GM06990 (cell line): Measurements from ENCODE around the gene TMED6.

ENCODE experiments used
- DNase-seq: peaks from one replicate; pipeline ENCODE4 v3.0.0-alpha.2; 2011; ENCODE audit not compliant: insufficient read length; ENCODE audit errors: extremely low read depth
- H3K27me3 ChIP-seq: replicated peaks from 2 replicates; pipeline ENCODE4 v1.6.0; 2011; ENCODE audit warnings: low read length; ENCODE audit not compliant: control insufficient read depth, insufficient read depth
- H3K36me3 ChIP-seq: 2 replicates; pipeline ENCODE4 v1.5.1; 2011; ENCODE audit warnings: low read length; ENCODE audit not compliant: control insufficient read depth, insufficient read depth
- H3K4me3 ChIP-seq: replicated peaks from 2 replicates; pipeline ENCODE4 v1.5.1; 2011; ENCODE audit warnings: low read depth, mild to moderate bottlenecking, control low read depth, low read length
- CTCF ChIP-seq: IDR thresholded peaks from 2 replicates; pipeline ENCODE4 v1.5.1; 2011; ENCODE audit warnings: low read length, control low read depth, mild to moderate bottlenecking, inconsistent platforms; ENCODE audit not compliant: insufficient read depth, poor library complexity, severe bottlenecking

Gene TMED6

GRCh38 chr16:69309316-69309715 lies 42.3 kb downstream of the TMED6 start:
- H3K36me3 ChIP-seq: peaks cover under 1% of the 10 kb centered on the region; the same call in 1 of the 2 replicates
- H3K4me3 ChIP-seq: no peak overlapping the region
- no peaks in the 10 kb centered on the region for H3K27me3 ChIP-seq
- no peak for TF ChIP-seq CTCF
- DNase-seq: no peak

GRCh38 chr16:69307856-69308255 lies 43.7 kb downstream of the TMED6 start:
- Histone ChIP-seq H3K27me3 (no peaks in the 10 kb centered on the region), H3K4me3 (no peak overlapping the region), H3K36me3 (no peaks in the 10 kb centered on the region)
- TF ChIP-seq CTCF: no peak
- DNase-seq: no peak

- Histone ChIP-seq H3K36me3 (no peaks in the 10 kb centered on the region), H3K27me3 (no peaks in the 10 kb centered on the region), H3K4me3 (no peak overlapping the region)
- no peak for DNase-seq
- no peak for TF ChIP-seq CTCF
These were observed 44.5 kb downstream of the TMED6 start for GRCh38 chr16:69307091-69307490.

GRCh38 chr16:69306031-69306430 lies 45.6 kb downstream of the TMED6 start:
- H3K36me3 ChIP-seq: peaks cover 1% of the 10 kb centered on the region; the same call in 1 of the 2 replicates
- no peak for DNase-seq
- TF ChIP-seq CTCF: no peak
- no peaks in the 10 kb centered on the region for H3K27me3 ChIP-seq
- H3K4me3 ChIP-seq: no peak overlapping the region

GRCh38 chr16:69302301-69302700 lies 49.3 kb downstream of the TMED6 start:
- Histone ChIP-seq H3K36me3 (peaks cover 1% of the 10 kb centered on the region; the same call in 1 of the 2 replicates), H3K4me3 (no peak overlapping the region), H3K27me3 (no peaks in the 10 kb centered on the region)
- DNase-seq: no peak
- TF ChIP-seq CTCF: no peak

- peaks cover 1% of the 10 kb centered on the region; the same call in 1 of the 2 replicates for H3K36me3 ChIP-seq
- DNase-seq: no peak
- TF ChIP-seq CTCF: no peak
- H3K27me3 ChIP-seq: no peaks in the 10 kb centered on the region
- H3K4me3 ChIP-seq: no peak overlapping the region
These were observed 49.7 kb downstream of the TMED6 start for GRCh38 chr16:69301861-69302260.
